GM19025 (cell line): ENCODE data around the gene RET.
"Not testable (repeated sequence)": the region's sequence is repeated elsewhere in the genome, so short reads cannot be mapped to it uniquely, and the experiment has no call there.

ENCODE experiments used
- ATAC-seq: cut with Tn5 transposase; IDR thresholded peaks from one replicate; pipeline ENCODE4 v1.9.1; 2021; ENCODE audit warnings: mild to moderate bottlenecking, low read depth, moderate library complexity; ENCODE audit not compliant: unreplicated experiment

The RET gene

DNA sequence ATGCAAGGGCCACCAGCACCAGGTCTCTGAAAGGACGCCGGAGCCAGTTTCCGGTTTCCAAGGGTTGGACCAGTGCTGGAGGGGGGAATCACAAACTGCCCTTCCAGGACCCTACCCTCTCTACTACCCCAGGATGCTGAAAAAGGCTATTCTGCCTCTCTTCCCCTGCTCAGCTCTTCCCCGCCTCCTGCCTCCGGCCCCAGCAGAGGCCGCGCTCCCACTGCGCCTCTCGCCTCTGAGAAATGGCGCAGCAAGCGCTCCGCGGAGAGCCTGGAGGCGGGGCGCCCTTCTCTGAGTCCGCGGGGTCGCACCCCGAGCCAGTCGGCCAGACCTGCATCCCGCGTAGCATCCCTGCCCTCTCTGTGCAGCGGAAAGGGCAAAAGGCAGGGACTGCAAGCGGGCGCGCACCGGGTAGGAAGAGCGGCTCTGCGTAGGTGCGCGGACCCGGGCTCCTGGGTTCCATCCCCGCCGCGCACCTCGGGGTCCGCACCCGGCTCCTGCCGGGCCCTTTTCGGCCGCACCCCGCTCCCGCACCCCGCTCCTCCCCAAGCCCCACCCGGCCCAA lies 476 bp upstream of the RET start:
- ATAC-seq = no peak

- no peak for ATAC-seq
Observed at GRCh38 chr10:43077421-43078171, 727 bp downstream of the RET start.

GRCh38 chr10:43078175-43078985 lies 1.5 kb downstream of the RET start:
- no peak for ATAC-seq

- ATAC-seq = no peak
Observed at GRCh38 chr10:43078986-43079273, 2.1 kb downstream of the RET start.

- ATAC-seq = no peak
Observed at GRCh38 chr10:43079856-43080255, 3.0 kb downstream of the RET start.

- no peak for ATAC-seq
Observed at GRCh38 chr10:43082087-43082486, 5.2 kb downstream of the RET start.

DNA sequence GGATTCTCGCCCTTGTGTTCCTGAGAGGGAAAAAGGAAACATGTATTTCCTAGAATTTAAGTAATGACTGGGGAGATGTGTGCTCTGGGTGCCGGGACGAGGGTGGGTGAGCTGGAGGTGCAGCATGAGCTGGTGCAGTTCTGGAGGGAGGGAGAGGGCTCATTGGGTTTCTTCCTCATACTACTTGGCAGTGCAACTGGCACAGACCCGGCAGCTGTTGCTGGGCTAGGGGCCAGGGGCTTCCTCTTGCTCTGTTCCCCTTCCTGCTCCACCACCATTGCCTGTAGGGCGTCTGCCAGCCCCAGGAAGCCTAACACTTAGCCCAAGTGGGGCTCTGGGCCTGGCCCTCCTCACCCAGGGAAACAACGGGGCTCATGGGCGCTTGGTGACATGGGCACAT lies 5.9 kb downstream of the RET start:
- ATAC-seq = no peak

- no peak for ATAC-seq
Observed at GRCh38 chr10:43083764-43084163, 6.9 kb downstream of the RET start.

DNA sequence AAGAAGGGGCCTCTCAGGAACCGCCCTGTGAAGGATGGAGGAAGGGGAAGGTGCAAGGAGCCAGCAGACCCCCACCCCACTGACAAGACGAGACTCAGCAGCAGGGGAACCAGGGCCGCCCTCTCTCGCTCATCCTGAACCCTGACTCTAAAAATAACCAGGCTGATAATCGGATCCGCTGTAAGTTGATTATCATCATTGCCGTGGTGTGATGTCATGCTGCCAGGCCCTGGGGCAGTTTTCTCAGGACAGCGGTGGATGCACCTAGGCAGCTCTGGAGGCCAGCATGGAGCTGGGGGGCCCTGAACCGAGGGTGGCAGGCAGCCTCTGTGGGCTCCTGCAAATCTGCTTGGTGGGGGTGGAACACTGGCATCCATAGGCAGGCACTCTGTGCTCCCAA lies 7.9 kb downstream of the RET start:
- no peak for ATAC-seq

DNA sequence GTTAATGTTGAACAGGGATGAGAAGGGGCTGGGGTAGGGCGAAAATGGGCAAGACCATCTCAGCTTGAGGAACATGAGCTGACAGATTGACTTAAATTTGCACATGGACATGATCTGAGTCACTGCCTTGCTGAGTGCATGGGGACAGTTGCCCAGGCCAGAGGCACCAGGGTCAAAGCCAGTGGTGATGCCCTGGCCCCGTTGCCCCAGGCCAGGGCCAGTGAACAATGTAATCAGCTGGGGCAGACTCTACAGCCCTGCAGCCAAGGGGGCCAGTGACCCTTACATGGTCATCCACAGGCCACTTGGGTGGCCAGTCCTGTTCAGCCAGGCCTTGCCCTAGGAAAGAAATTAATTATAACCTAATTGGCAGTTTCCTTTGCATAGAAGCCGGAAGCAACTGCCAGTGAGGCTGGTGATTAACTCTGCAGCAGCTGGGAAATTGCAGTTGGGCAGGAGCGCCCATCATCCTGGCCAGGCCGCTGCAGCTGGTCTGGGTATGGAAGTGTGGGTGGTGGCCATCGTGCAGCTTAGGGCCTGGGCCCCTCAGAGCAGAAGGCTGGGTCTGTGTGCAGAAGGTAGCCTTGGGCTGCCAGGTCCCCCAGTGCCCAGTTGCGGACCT lies 9.6 kb downstream of the RET start:
- ATAC-seq = no peak

- no peak for ATAC-seq
Observed at GRCh38 chr10:43089519-43089918, 12.7 kb downstream of the RET start.

DNA sequence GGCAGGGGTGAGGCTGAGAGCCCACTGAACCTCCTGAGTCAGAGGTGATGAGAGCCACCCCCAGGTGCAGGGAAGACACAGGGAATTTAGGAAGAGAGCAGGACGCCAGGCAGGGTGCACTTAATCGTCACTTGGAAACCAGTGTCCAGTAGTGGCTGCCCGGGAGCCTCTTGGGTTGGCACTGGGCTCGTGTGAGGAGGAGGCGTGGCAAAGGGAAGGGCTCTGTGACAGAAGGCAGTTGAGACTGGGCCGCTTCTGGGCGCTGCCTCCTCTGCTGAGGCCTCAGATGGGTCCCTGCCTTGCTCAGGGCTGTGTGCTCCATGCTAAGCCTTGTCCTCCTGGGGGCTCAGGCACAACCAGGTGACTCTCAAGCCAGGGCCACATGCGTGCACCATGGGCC lies 13.3 kb downstream of the RET start:
- ATAC-seq = no peak

- no peak for ATAC-seq
Observed at GRCh38 chr10:43090664-43091063, 13.8 kb downstream of the RET start.

DNA sequence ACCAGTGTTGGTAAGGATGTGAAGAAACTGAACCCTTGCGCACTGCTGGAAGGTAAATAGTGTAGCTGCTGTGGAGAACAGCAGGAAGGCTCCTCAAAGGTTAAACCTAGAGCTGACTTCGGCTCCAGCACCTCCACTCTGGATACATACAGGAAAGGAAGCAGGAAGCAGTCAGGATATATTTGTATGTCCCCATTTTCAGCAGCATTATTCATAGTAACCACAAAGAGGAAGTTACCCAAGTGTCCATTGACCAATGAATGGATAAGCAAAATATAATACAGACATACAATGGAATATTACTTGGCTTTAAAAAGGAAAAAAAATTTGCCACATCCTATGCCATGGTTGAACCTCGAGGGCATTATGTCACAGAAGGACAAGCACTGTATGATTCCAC lies 15.0 kb downstream of the RET start:
- ATAC-seq = no peak

GRCh38 chr10:43093423-43094076 lies 16.7 kb downstream of the RET start:
- no peak for ATAC-seq

GRCh38 chr10:43094085-43094484 lies 17.2 kb downstream of the RET start:
- no peak for ATAC-seq

DNA sequence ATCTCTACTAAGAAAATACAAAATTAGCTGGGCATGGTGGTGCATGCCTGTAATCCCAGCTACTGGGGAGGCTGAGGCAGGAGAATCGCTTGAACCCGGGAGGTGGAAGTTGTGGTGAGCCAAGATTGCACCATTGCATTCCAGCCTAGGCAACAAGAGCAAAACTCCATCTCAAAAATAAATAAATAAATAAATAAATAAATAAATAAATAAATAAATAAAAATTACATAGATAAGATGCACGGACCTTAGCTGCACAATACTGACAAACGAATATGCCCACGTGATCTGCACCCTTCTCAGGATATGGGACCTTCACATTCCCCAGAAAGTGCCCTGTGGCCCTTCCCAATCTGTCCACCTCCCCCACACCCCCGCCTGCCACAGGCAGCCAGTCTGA lies 22.5 kb downstream of the RET start:
- ATAC-seq = not testable (repeated sequence)

DNA sequence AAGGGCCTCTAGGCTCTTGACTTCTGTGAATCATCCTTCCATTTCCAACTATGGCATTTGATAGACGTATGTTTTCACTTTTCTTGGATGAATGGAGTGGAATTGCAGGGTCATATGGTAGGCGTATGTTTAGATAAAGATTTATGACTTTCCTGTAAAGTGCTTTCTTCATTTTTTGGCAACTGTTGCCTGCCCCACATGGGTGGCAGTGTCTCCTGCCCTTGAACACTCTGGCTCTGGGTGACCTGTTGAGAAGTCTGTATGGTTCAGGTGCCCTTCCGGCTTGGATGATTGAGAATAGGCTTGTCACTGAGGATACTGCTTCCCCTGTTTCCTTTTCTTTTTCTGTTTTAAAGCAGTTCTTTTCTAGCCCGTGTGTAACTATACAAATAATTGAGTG lies 23.1 kb downstream of the RET start:
- no peak for ATAC-seq

DNA sequence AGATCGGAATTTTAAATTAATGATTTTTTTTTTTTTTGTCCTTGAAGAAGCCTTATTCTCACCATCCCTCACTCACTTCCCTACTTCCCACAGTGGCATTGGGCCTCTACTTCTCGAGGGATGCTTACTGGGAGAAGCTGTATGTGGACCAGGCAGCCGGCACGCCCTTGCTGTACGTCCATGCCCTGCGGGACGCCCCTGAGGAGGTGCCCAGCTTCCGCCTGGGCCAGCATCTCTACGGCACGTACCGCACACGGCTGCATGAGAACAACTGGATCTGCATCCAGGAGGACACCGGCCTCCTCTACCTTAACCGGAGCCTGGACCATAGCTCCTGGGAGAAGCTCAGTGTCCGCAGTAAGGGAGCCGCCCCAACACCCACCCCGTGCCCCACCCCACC lies 23.5 kb downstream of the RET start:
- no peak for ATAC-seq

- no peak for ATAC-seq
Observed at GRCh38 chr10:43102063-43102828, 25.4 kb downstream of the RET start.
